Measurements from ENCODE around the gene ARPC1A. TPM values are rescaled to one million over a fixed set of nuclear protein-coding genes. Genes with fewer than 3 reads are reported as not detected.
A peak's percentile ranks its signal among the peaks of the same experiment; 100 is the strongest.
"Not testable (repeated sequence)": the region's sequence is repeated elsewhere in the genome, so short reads cannot be mapped to it uniquely, and the experiment has no call there.

ARPC1A gene
- total RNA-seq, 1 experiment from 2014 or later: 253 TPM

- Histone ChIP-seq H3K27me3 (ENCODE audit: control insufficient read depth, insufficient read depth, low read length) (no peaks in the 10 kb centered on the region), H3K4me1 (ENCODE audit: control insufficient read depth, insufficient read depth, low read length) (peaks cover 38% of the 10 kb centered on the region), H3K36me3 (ENCODE audit: control insufficient read depth, insufficient read depth, low read length) (no peaks in the 10 kb centered on the region; the same call in 1 of the 2 replicates), H3K9me3 (ENCODE audit: control insufficient read depth, insufficient read depth, low read depth, low read length) (no peaks in the 10 kb centered on the region), H3K27ac (ENCODE audit: low read length) (peak overlapping the region; percentile 79), H3K4me3 (ENCODE audit: low read depth in 2 of 2, low read length in 2 of 2) (peak overlapping the region in 1 of 2 experiments; percentile 24; a peak in 1 of 4 replicates)
- in situ Hi-C loops (cut with HindIII; ENCODE audit: low pct_unique_long_range_greater_than_20kb, low sequenced_read_pairs): no loop called here
- DNase-seq (ENCODE audit: low read depth, low spot score) (no peak), ATAC-seq (peak; percentile 50)
- TSS peak; percentile 34 for BruUV-seq (replicated peaks)
- intact Hi-C loops (cut with micrococcal nuclease; ENCODE audit: unreplicated experiment): no loop called here
- POLR2A ChIA-PET: interaction anchor here (0.6 kb wide), 1 partner anchor 22 kb away, joined by 3 read pairs; no protein-coding TSS in a partner anchor
- TF ChIP-seq POLR2AphosphoS5 (IDR thresholded peaks at IDR 0.05; ENCODE audit: low read depth, low read length) (no peak), REST (IDR thresholded peaks at IDR 0.05; ENCODE audit: insufficient read depth in 1 of 2, low read depth in 2 of 2, low read length in 1 of 2) (no peak), CTCF (IDR thresholded peaks at IDR 0.05) (no peak), SIN3A (IDR thresholded peaks at IDR 0.05; ENCODE audit: borderline replicate concordance, insufficient read depth, low read depth, low read length) (no peak), TCF7L2 (IDR thresholded peaks at IDR 0.05; ENCODE audit: low read depth, low read length) (no peak)
- CTCF ChIA-PET: no interaction called here
Observed at GRCh38 chr7:99379043-99379577, 53.4 kb downstream of the ARPC1A start.

- DNase-seq (ENCODE audit: low read depth, low spot score); intact Hi-C loops (cut with micrococcal nuclease; ENCODE audit: unreplicated experiment); in situ Hi-C loops (cut with HindIII; ENCODE audit: low pct_unique_long_range_greater_than_20kb, low sequenced_read_pairs); H3K36me3 ChIP-seq (ENCODE audit: control insufficient read depth, insufficient read depth, low read length); H3K27me3 ChIP-seq (ENCODE audit: control insufficient read depth, insufficient read depth, low read length); BruUV-seq (replicated peaks); H3K9me3 ChIP-seq (ENCODE audit: control insufficient read depth, insufficient read depth, low read depth, low read length); CTCF ChIA-PET: not testable (repeated sequence)
- ATAC-seq: peak; percentile 1; the same call in 1 of the 2 replicates
- H3K27ac ChIP-seq (ENCODE audit: low read length): peak overlapping the region; percentile 79
- peak overlapping the region in 1 of 2 experiments; percentile 24; a peak in 1 of 4 replicates for H3K4me3 ChIP-seq (ENCODE audit: low read depth in 2 of 2, low read length in 2 of 2)
- POLR2A ChIA-PET: interaction anchor here (0.6 kb wide), 1 partner anchor 21 kb away, joined by 3 read pairs; no protein-coding TSS in a partner anchor
- peaks cover 38% of the 10 kb centered on the region for H3K4me1 ChIP-seq (ENCODE audit: control insufficient read depth, insufficient read depth, low read length)
Observed at GRCh38 chr7:99379693-99380031, 54.0 kb downstream of the ARPC1A start.

GRCh38 chr7:99380032-99380822, 54.5 kb downstream of the ARPC1A start:
- DNase-seq (ENCODE audit: low read depth, low spot score) (no peak), ATAC-seq (peak; percentile 15)
- CTCF ChIA-PET: no interaction called here
- H3K4me1 ChIP-seq (ENCODE audit: control insufficient read depth, insufficient read depth, low read length): peaks cover 38% of the 10 kb centered on the region
- POLR2A ChIA-PET: no interaction called here
- intact Hi-C loops (cut with micrococcal nuclease; ENCODE audit: unreplicated experiment): no loop called here
- peak overlapping the region; percentile 79 for H3K27ac ChIP-seq (ENCODE audit: low read length)
- no peaks in the 10 kb centered on the region; the same call in 1 of the 2 replicates for H3K36me3 ChIP-seq (ENCODE audit: control insufficient read depth, insufficient read depth, low read length)
- TF ChIP-seq POLR2AphosphoS5 (IDR thresholded peaks at IDR 0.05; ENCODE audit: low read depth, low read length): 0 out of 2 replicates have a peak, but pooled peaks have one; percentile 21
- TF ChIP-seq TCF7L2 (IDR thresholded peaks at IDR 0.05; ENCODE audit: low read depth, low read length): no peak
- 0 out of 4 replicates have a peak overlapping the region, but pooled peaks of 1 of the 2 experiments have one; percentile 11 for H3K4me3 ChIP-seq (ENCODE audit: low read depth in 2 of 2, low read length in 2 of 2)
- H3K27me3 ChIP-seq (ENCODE audit: control insufficient read depth, insufficient read depth, low read length): no peaks in the 10 kb centered on the region
- in situ Hi-C loops (cut with HindIII; ENCODE audit: low pct_unique_long_range_greater_than_20kb, low sequenced_read_pairs): no loop called here
- H3K9me3 ChIP-seq (ENCODE audit: control insufficient read depth, insufficient read depth, low read depth, low read length): no peaks in the 10 kb centered on the region
- no TSS peak for BruUV-seq (replicated peaks)
